Measurements from ENCODE around the gene COL24A1.
"Not testable (repeated sequence)": the region's sequence is repeated elsewhere in the genome, so short reads cannot be mapped to it uniquely, and the experiment has no call there.

COL24A1 gene

GRCh38 chr1:85748120-85748519 is 408.5 kb downstream of the COL24A1 start:
- DNase-seq = no peak

GRCh38 chr1:85746777-85747176 is 409.8 kb downstream of the COL24A1 start:
- DNase-seq = no peak

GRCh38 chr1:85743814-85744213 is 412.8 kb downstream of the COL24A1 start:
- no peak for DNase-seq

GRCh38 chr1:85734931-85735330 is 421.6 kb downstream of the COL24A1 start:
- no peak for DNase-seq

- no peak for DNase-seq
These were observed 437.8 kb downstream of the COL24A1 start for GRCh38 chr1:85718678-85719340.

- not testable (repeated sequence) for DNase-seq
These were observed 442.0 kb downstream of the COL24A1 start for GRCh38 chr1:85714418-85715114.

- DNase-seq = no peak
These were observed 447.7 kb downstream of the COL24A1 start for GRCh38 chr1:85708829-85709227.

GRCh38 chr1:85707990-85708828 is 448.4 kb downstream of the COL24A1 start, which contains the start of gene ZNHIT6:
Gene ZNHIT6, minus strand, starts transcription at chr1:85708433. Its CDS starts 149 bp downstream, at chr1:85708284.
- peak; percentile 94 for DNase-seq

- no peak for DNase-seq
These were observed 449.1 kb downstream of the COL24A1 start for GRCh38 chr1:85707267-85707989.

GRCh38 chr1:85705940-85706339 is 450.6 kb downstream of the COL24A1 start:
- DNase-seq = no peak

- no peak for DNase-seq
These were observed 456.1 kb downstream of the COL24A1 start for GRCh38 chr1:85700422-85700821.

- DNase-seq = no peak
These were observed 458.7 kb downstream of the COL24A1 start for GRCh38 chr1:85697895-85698294.

GRCh38 chr1:85692730-85693314 is 463.8 kb downstream of the COL24A1 start:
- no peak for DNase-seq

- DNase-seq = no peak
These were observed 466.7 kb downstream of the COL24A1 start for GRCh38 chr1:85689775-85690404.

- DNase-seq = no peak
These were observed 473.1 kb downstream of the COL24A1 start for GRCh38 chr1:85683292-85684025.

- no peak for DNase-seq
These were observed 475.5 kb downstream of the COL24A1 start for GRCh38 chr1:85681087-85681486.
